Caki2 (cell line): ENCODE data around the gene CACNA1C. TPM values are rescaled to one million over a fixed set of nuclear protein-coding genes. Genes with fewer than 3 reads are reported as not detected.

Source experiments
- DNase-seq: peaks from one replicate; pipeline ENCODE4 v3.0.0-alpha.2; 2015; ENCODE audit warnings: low read depth
- in situ Hi-C: cut with HindIII; loops from 2 replicates; pipeline ENCODE4 v1.10.0; 2016; ENCODE audit warnings: low sequenced_read_pairs, low pct_unique_long_range_greater_than_20kb, mixed read lengths
- total RNA-seq: library from RNA; depleted of rRNA; stranded (reverse); fragments of >200 nt; shearing (Covaris generic); gene quantifications from 2 replicates; pipeline ENCODE4 v1.2.3, GENCODE V29; 2014; ENCODE audit warnings: low replicate concordance

The CACNA1C gene
- total RNA-seq, 1 experiment from 2014 or later = 1.2 TPM

- DNase-seq = no peak
- in situ Hi-C loops = no loop called here
Observed at GRCh38 chr12:2547273-2548044, 494.7 kb downstream of the CACNA1C start.

- in situ Hi-C loops = no loop called here
- no peak for DNase-seq
Observed at GRCh38 chr12:2548081-2548480, 495.3 kb downstream of the CACNA1C start.

- DNase-seq = no peak
- in situ Hi-C loops = no loop called here
Observed at GRCh38 chr12:2550561-2551411, 498.0 kb downstream of the CACNA1C start.

- DNase-seq = no peak
- in situ Hi-C loops = no loop called here
Observed at GRCh38 chr12:2551412-2551900, 498.7 kb downstream of the CACNA1C start.

- DNase-seq = no peak
- in situ Hi-C loops = no loop called here
Observed at GRCh38 chr12:2552000-2552756, 499.4 kb downstream of the CACNA1C start.

GRCh38 chr12:2553388-2554126 is 500.8 kb downstream of the CACNA1C start:
- no peak for DNase-seq
- in situ Hi-C loops = no loop called here

GRCh38 chr12:2555487-2556082 is 502.8 kb downstream of the CACNA1C start:
- in situ Hi-C loops = no loop called here
- DNase-seq = no peak

GRCh38 chr12:2557597-2557996 is 504.8 kb downstream of the CACNA1C start:
- no peak for DNase-seq
- in situ Hi-C loops = no loop called here

- in situ Hi-C loops = no loop called here
Observed at GRCh38 chr12:2559931-2560330, 507.1 kb downstream of the CACNA1C start.

GRCh38 chr12:2560356-2560755 is 507.6 kb downstream of the CACNA1C start:
- DNase-seq = no peak
- in situ Hi-C loops = no loop called here

More at GRCh38 chr12:2559931-2560330, 507.1 kb downstream of the CACNA1C start:
- no peak for DNase-seq

- no peak for DNase-seq
- in situ Hi-C loops = no loop called here
Observed at GRCh38 chr12:2561367-2561766, 508.6 kb downstream of the CACNA1C start.

- no peak for DNase-seq
- in situ Hi-C loops = no loop called here
Observed at GRCh38 chr12:2562400-2562799, 509.6 kb downstream of the CACNA1C start.

- no peak for DNase-seq
- in situ Hi-C loops = no loop called here
Observed at GRCh38 chr12:2563709-2564108, 510.9 kb downstream of the CACNA1C start.

GRCh38 chr12:2566161-2566560 is 513.4 kb downstream of the CACNA1C start:
- in situ Hi-C loops = no loop called here
- no peak for DNase-seq

GRCh38 chr12:2567711-2568110 is 514.9 kb downstream of the CACNA1C start:
- in situ Hi-C loops = no loop called here
- DNase-seq = no peak

- no peak for DNase-seq
- in situ Hi-C loops = no loop called here
Observed at GRCh38 chr12:2570562-2570961, 517.8 kb downstream of the CACNA1C start.

- in situ Hi-C loops = no loop called here
- DNase-seq = no peak
Observed at GRCh38 chr12:2574355-2574935, 521.7 kb downstream of the CACNA1C start.
